HG03066 (cell line): ENCODE results near the gene OBSCN.
"Not testable (repeated sequence)": the region's sequence is repeated elsewhere in the genome, so short reads cannot be mapped to it uniquely, and the experiment has no call there.

Source experiments
- ATAC-seq: cut with Tn5 transposase; IDR thresholded peaks from one replicate; pipeline ENCODE4 v1.9.1; 2021; ENCODE audit warnings: low read depth; ENCODE audit not compliant: unreplicated experiment

Gene OBSCN

DNA sequence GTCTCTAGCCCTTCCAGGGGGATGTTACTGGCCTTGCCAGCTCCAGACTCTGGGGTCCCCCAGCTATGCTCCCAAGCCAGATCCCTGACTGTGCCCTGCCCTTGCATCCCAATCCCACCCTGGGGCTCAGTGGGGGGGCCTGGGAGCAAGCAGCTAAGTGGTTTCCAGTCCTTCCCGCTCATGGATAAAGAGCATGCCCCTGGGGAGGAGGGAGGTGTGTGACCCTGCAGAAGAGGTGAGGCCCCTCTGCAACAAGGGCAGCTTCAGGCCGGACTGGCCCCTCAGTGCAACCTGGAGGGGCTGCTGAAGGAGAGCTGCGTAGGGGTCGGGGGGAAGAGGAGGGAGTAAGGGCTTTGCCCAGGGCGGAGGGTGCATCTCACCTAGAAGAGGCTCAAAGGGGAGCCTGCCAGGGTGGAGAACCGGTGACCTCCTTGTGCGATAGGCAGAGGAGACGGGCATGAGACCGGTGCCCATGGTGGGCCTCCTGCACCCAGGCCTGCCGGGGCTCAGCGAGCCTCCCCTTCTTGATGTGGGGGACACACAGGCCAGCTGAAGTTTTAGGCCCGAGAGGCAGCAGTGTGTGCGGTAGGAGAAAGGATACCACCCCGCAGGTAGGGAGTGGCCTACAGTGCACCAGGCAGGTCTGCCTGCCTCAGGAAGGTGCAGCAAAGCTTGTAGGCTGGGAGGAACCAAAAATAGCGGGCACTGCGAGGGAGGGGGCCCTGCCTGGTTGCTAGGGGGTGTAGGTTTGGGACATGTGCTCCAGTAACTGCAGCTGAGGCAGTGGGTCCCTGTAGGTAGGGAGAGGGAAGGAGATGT, 3.1 kb downstream of the OBSCN start:
- ATAC-seq, result no peak

- ATAC-seq, result no peak
These were observed 3.9 kb downstream of the OBSCN start for GRCh38 chr1:228211531-228212414.

DNA sequence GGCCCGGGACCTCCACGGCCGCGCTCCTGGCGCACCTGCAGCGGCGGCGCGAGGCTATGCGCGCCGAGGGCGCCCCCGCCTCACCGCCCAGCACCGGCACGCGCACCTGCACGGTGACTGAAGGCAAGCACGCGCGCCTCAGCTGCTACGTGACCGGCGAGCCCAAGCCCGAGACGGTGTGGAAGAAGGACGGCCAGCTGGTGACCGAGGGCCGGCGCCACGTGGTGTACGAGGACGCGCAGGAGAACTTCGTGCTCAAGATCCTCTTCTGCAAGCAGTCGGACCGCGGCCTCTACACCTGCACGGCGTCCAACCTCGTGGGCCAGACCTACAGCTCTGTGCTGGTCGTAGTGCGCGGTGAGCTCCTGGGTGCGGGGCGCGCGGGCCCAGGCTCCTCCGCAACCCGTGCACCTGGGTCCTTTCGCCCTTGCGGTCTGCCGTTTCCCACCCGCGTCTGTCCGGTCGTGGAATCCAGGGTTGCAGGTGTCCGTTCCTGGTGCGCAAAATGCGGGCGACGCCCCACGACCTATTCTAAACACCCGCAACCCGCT, 4.6 kb downstream of the OBSCN start:
- ATAC-seq, result no peak

DNA sequence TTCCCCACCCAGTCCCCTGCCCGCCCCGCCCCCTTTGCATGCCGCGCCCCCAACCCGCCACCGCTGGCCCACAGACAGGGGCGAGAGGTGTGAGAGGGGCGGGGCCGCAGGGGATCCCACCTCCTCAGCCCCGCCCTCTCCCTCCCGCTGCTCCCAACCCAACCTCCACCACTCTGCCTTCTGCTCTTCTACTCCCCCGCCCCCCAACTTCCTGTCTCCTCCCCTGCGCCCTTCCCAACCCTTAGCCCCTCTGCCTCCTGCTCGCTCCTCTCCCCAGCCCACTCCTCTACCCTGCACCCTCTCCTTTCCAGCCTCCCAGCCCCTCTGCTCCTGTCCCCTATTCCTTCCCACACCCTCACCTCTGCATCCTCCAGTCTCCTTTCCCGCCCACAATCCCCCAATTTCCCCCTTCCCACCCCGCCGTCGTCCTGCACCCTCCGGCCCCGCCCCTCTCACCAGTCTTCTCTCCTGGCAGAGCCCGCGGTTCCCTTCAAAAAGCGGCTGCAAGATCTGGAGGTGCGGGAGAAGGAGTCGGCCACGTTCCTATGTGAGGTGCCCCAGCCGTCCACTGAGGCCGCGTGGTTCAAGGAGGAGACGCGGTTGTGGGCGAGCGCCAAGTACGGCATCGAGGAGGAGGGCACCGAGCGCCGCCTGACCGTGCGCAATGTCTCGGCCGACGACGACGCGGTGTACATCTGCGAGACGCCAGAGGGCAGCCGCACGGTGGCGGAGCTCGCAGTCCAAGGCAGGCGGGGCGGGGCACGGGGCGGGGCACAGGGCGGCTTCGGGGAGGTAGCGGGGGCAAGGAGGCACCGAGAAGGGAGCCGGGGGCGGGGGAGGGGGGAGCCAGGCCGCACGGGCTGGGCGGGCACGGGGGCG, 5.4 kb downstream of the OBSCN start:
- peak; percentile 88 for ATAC-seq

DNA sequence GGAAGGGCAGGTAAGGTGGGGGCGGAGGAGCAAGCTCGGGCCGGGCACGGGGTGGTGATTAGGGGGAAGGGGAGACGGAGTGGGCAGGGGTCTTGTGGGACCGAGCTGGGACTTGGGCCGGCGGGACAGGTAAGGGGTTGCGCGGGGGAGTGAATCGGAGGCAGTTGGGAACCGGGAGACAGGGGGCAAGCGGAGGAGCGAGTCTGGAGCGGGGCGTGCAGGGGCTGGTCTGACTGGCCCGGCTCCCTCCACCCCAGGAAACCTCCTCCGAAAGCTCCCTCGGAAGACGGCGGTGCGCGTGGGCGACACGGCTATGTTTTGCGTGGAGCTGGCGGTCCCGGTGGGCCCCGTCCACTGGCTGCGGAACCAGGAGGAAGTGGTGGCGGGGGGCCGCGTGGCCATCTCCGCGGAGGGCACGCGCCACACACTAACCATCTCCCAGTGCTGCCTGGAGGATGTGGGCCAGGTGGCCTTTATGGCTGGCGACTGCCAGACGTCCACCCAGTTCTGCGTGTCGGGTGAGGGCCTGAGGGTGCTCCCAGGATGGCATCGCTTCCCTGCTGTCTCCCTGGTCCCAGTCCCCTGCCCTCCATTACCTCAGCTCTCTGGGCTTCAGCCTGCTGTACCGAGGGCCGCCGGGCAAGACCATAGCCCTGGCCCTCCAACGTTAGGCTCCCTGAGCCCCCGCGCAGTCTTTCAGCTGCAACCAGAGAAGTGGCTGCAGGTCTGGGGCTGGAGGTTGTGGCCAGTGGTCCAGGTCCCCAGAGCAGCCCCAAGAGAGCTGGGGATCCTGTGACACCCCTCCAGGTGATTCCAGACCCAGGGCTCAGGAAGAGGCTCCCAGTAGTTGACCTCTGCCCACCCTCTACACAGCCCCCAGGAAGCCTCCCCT, 6.3 kb downstream of the OBSCN start:
- no peak for ATAC-seq

DNA sequence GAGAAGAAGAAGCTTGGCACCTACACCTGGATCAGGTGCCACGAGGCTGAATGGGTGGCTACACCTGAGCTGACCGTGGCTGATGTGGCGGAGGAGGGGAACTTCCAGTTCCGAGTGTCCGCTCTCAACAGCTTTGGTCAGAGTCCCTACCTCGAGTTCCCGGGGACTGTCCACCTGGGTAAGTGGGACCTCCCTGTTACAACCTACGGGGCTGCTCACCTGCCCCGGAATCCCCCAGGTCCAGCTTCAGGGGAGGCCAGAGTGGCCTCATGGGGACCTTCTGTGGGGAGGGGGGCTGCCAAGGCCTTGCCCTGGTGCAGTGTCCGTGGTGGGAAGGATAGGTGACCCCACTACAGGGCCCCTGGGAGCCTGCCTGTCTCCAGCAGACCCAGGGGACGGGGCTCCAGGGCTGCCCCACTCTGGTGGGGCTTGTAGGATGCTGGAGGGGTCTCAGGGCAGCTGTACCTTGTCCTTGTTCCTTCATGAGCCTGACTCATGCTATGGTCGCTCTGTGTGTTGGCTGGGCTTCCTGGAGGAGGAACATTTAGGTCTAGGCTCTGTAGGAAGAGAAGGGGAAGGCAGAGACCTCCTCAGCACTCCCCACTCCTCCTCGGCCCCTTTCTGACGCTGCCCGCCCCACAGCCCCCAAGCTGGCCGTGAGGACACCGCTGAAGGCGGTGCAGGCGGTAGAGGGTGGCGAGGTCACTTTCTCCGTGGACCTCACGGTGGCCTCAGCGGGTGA, 7.2 kb downstream of the OBSCN start:
- no peak for ATAC-seq

DNA sequence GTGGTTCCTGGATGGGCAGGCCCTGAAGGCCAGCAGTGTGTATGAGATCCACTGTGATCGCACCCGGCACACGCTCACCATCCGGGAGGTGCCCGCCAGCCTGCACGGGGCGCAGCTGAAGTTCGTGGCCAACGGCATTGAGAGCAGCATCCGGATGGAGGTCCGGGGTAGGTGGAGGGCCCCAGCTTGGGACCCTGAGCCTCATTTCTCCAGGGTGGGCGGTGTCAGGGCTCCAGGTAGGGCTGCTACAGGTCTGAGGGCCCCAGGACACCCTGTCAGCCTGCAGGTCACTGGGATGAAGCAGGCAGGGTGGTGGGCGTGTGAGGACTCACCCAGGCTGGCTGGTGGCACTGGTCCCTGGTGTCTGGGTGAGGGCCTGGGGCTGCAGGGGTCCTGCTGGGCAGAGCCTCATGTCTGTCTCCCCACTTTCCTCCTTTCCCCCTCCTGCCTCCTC, 7.8 kb downstream of the OBSCN start:
- ATAC-seq, result no peak

- no peak for ATAC-seq
These were observed 8.8 kb downstream of the OBSCN start for GRCh38 chr1:228216371-228217320.

- no peak for ATAC-seq
These were observed 9.9 kb downstream of the OBSCN start for GRCh38 chr1:228217551-228218344.

- ATAC-seq, result no peak
These were observed 10.8 kb downstream of the OBSCN start for GRCh38 chr1:228218513-228219244.

GRCh38 chr1:228219245-228219961, 11.6 kb downstream of the OBSCN start:
- ATAC-seq, result no peak

GRCh38 chr1:228219962-228220780, 12.3 kb downstream of the OBSCN start:
- ATAC-seq, result no peak

DNA sequence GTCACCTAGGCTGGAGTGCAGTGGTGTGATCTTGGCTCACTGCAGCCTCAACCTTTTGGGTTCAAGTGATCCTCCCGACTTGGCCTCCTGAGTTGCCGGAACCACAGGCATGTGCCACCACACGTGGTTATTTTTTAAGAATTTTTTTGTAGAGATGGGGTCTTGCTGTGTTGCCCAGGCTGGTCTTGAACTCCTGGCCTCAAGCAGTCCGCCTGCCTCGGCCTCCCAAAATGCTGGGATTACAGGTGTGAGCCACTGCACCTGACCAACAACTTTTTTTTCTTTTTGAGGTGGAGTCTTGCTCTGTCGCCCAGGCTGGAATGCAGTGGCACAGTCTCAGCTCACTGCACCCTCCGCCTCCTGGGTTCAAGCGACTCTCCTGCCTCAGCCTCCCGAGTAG, 13.3 kb downstream of the OBSCN start:
- not testable (repeated sequence) for ATAC-seq

- no peak for ATAC-seq
These were observed 14.7 kb downstream of the OBSCN start for GRCh38 chr1:228222548-228222947.
